Measurements from ENCODE around the gene SPAG16. TPM values are rescaled to one million over a fixed set of nuclear protein-coding genes. Genes with fewer than 3 reads are reported as not detected.

The SPAG16 gene
- total and polyA plus RNA-seq, 2 of the 13 experiments (the other 11 are each of a cell fraction or from before 2014, with no cell fraction given), result 9.6 to 26.5 TPM

DNA sequence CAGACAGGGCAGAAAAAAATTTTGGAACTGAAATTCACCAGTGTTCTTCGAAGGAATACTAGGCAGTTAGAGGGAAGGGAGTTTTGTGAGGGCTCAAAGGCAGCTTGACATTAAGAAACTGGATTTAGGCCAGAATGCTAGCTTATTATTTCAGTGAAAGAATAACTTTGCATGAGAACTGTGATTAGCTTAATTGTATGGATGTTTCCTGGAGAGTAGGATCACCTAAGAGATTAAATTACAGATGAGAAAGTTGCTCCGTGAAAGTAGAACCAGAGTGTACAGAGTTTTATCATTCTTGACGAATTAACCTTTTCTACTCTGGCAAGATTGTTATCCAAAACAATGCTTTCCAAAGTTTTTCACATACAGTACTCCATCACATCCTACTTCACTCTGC lies 6.2 kb downstream of the SPAG16 start:
- no peak overlapping the region for H3K9ac ChIP-seq (ENCODE audit: insufficient read depth, low read depth, low read length)
- no peaks in the 10 kb centered on the region for H3K9me3 ChIP-seq (ENCODE audit: low read length)
- no peaks in the 10 kb centered on the region for H3K79me2 ChIP-seq (ENCODE audit: insufficient read depth, low read length)
- ATAC-seq, result no peak
- H2AFZ ChIP-seq (ENCODE audit: low read length), result no peak overlapping the region
- no peaks in the 10 kb centered on the region for H3K27me3 ChIP-seq (ENCODE audit: control insufficient read depth in 1 of 2, insufficient read depth in 2 of 2, low read length in 2 of 2)
- in situ Hi-C loops (cut with HindIII; ENCODE audit: extremely low pct_ligation_motif_present, low pct_unique_long_range_greater_than_20kb) (no loop called here), intact Hi-C loops (cut with micrococcal nuclease; ENCODE audit: unreplicated experiment) (no loop called here)
- no peak overlapping the region for H3K27ac ChIP-seq (ENCODE audit: extremely low read length, insufficient read depth, low read length)
- CTCF ChIA-PET (ENCODE audit: low intra/inter-chr PET ratio, low total read pairs), result no interaction called here
- no peaks in the 10 kb centered on the region for H4K20me1 ChIP-seq (ENCODE audit: insufficient read depth, low read length)
- TF ChIP-seq, protein P1, sequence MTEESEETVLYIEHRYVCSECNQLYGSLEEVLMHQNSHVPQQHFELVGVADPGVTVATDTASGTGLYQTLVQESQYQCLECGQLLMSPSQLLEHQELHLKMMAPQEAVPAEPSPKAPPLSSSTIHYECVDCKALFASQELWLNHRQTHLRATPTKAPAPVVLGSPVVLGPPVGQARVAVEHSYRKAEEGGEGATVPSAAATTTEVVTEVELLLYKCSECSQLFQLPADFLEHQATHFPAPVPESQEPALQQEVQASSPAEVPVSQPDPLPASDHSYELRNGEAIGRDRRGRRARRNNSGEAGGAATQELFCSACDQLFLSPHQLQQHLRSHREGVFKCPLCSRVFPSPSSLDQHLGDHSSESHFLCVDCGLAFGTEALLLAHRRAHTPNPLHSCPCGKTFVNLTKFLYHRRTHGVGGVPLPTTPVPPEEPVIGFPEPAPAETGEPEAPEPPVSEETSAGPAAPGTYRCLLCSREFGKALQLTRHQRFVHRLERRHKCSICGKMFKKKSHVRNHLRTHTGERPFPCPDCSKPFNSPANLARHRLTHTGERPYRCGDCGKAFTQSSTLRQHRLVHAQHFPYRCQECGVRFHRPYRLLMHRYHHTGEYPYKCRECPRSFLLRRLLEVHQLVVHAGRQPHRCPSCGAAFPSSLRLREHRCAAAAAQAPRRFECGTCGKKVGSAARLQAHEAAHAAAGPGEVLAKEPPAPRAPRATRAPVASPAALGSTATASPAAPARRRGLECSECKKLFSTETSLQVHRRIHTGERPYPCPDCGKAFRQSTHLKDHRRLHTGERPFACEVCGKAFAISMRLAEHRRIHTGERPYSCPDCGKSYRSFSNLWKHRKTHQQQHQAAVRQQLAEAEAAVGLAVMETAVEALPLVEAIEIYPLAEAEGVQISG (CRISPR knock-in tag; IDR thresholded peaks at IDR 0.05), result no peak
- no peak for TF ChIP-seq ZNF766 (CRISPR knock-in tag; IDR thresholded peaks at IDR 0.05; ENCODE audit: borderline replicate concordance)
- BruUV-seq (replicated peaks), result no TSS peak
- H3K4me3 ChIP-seq (replicated peaks in 1 of 3; ENCODE audit: insufficient read depth in 1 of 3, low read depth in 2 of 3, low read length in 3 of 3), result no peak overlapping the region
- 96% methylated on average over 3 of the region's 3 CpGs for WGBS (ENCODE audit: low lambda C conversion rate)
- no peaks in the 10 kb centered on the region for H3K36me3 ChIP-seq (replicated peaks in 1 of 2; ENCODE audit: control insufficient read depth in 1 of 2, insufficient read depth in 2 of 2, low read length in 2 of 2)
- no peak for FAIRE-seq
- H3K4me1 ChIP-seq (ENCODE audit: insufficient read depth, low read length), result peaks cover 10% of the 10 kb centered on the region
- DNase-seq (ENCODE audit: low spot score), result no peak
- H3K4me2 ChIP-seq (ENCODE audit: low read depth, low read length), result no peak overlapping the region
- POLR2A ChIA-PET, result no interaction called here

DNA sequence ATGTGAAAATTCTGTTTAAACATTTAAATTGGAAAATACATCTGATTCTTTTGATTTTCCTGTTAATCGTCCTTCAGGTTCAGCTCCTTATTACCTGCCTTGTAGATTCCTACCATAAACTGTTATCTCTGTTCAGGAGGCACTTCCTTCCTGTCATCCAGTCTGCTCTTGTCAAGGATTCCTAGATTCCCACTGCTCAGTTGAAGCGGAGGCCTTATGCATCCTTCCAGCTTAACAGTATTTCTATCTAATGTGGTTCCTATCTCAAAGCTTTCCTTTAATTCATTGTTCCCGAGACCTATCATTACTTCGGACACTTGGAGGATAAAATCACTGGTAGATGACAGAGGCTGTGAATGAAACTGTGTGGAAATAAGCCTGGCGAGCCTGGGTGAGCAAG lies 12.0 kb downstream of the SPAG16 start:
- TF ChIP-seq REXO4 (CRISPR knock-in tag; IDR thresholded peaks at IDR 0.05; ENCODE audit: borderline replicate concordance) (no peak), NFYC (CRISPR knock-in tag; IDR thresholded peaks at IDR 0.05) (no peak), SNRNP70 (IDR thresholded peaks at IDR 0.05; ENCODE audit: low read depth, low read length) (no peak), NFE2L2 (IDR thresholded peaks at IDR 0.05; ENCODE audit: low read length) (no peak), RARA (CRISPR knock-in tag; IDR thresholded peaks at IDR 0.05) (no peak), ATAD3A (CRISPR knock-in tag; IDR thresholded peaks at IDR 0.05) (no peak), CC2D1A (CRISPR knock-in tag; IDR thresholded peaks at IDR 0.05) (no peak), SMAD9 (CRISPR knock-in tag; IDR thresholded peaks at IDR 0.05) (no peak), TAF1 (CRISPR knock-in tag; IDR thresholded peaks at IDR 0.05) (no peak), SMAD1 (CRISPR knock-in tag; IDR thresholded peaks at IDR 0.05; ENCODE audit: borderline replicate concordance, low read depth) (no peak)
- TF ChIP-seq, protein P2, sequence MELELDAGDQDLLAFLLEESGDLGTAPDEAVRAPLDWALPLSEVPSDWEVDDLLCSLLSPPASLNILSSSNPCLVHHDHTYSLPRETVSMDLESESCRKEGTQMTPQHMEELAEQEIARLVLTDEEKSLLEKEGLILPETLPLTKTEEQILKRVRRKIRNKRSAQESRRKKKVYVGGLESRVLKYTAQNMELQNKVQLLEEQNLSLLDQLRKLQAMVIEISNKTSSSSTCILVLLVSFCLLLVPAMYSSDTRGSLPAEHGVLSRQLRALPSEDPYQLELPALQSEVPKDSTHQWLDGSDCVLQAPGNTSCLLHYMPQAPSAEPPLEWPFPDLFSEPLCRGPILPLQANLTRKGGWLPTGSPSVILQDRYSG (CRISPR knock-in tag; IDR thresholded peaks at IDR 0.05), result no peak
- Histone ChIP-seq H3K4me1 (ENCODE audit: insufficient read depth, low read length) (no peaks in the 10 kb centered on the region), H2AFZ (ENCODE audit: low read length) (no peak overlapping the region), H3K4me2 (ENCODE audit: low read depth, low read length) (no peak overlapping the region), H3K27me3 (ENCODE audit: control insufficient read depth in 1 of 2, insufficient read depth in 2 of 2, low read length in 2 of 2) (no peaks in the 10 kb centered on the region), H3K36me3 (replicated peaks in 1 of 2; ENCODE audit: control insufficient read depth in 1 of 2, insufficient read depth in 2 of 2, low read length in 2 of 2) (peaks cover 0 to 12% of the 10 kb centered on the region in 2 experiments; a peak in 4 of 5 replicates), H3K79me2 (ENCODE audit: insufficient read depth, low read length) (no peaks in the 10 kb centered on the region), H3K4me3 (replicated peaks in 1 of 3; ENCODE audit: insufficient read depth in 1 of 3, low read depth in 2 of 3, low read length in 3 of 3) (no peak overlapping the region), H3K27ac (ENCODE audit: extremely low read length, insufficient read depth, low read length) (no peak overlapping the region), H4K20me1 (ENCODE audit: insufficient read depth, low read length) (no peaks in the 10 kb centered on the region), H3K9ac (ENCODE audit: insufficient read depth, low read depth, low read length) (no peak overlapping the region), H3K9me3 (ENCODE audit: low read length) (no peaks in the 10 kb centered on the region)
- ChIA-PET CTCF (ENCODE audit: low intra/inter-chr PET ratio, low total read pairs) (no interaction called here), POLR2A (no interaction called here)
- in situ Hi-C loops (cut with HindIII; ENCODE audit: extremely low pct_ligation_motif_present, low pct_unique_long_range_greater_than_20kb), result no loop called here
- ATAC-seq, result no peak
- FAIRE-seq, result no peak
- intact Hi-C loops (cut with micrococcal nuclease; ENCODE audit: unreplicated experiment), result no loop called here
- BruUV-seq (replicated peaks), result no TSS peak
- no peak for DNase-seq (ENCODE audit: low spot score)
- WGBS (ENCODE audit: low lambda C conversion rate), result 96% methylated on average over 5 of the region's 5 CpGs
